Measurements from ENCODE around the gene CAMSAP2. TPM values are rescaled to one million over a fixed set of nuclear protein-coding genes. Genes with fewer than 3 reads are reported as not detected.
"Not testable (repeated sequence)": the region's sequence is repeated elsewhere in the genome, so short reads cannot be mapped to it uniquely, and the experiment has no call there.

CAMSAP2 gene
- total RNA-seq, 2 donors from 2014 or later: 22.1 to 22.2 TPM

- H3K4me3 Mint-ChIP-seq: no peak overlapping the region
- no peaks in the 10 kb centered on the region for H3K4me1 Mint-ChIP-seq
- no peak for DNase-seq
- H3K36me3 Mint-ChIP-seq (ENCODE audit: low read depth): peaks cover 31% of the 10 kb centered on the region
- no peaks in the 10 kb centered on the region for H3K4me1 ChIP-seq (ENCODE audit: control insufficient read depth, insufficient read depth, low read length)
- no peak overlapping the region for H3K4me3 ChIP-seq (ENCODE audit: low read length)
- H3K36me3 ChIP-seq (ENCODE audit: control insufficient read depth, insufficient read depth, low read length): peaks cover 42% of the 10 kb centered on the region
- H3K27me3 ChIP-seq (ENCODE audit: control insufficient read depth, insufficient read depth, low read length, poor library complexity, severe bottlenecking): no peaks in the 10 kb centered on the region
- H3K27ac Mint-ChIP-seq: no peak overlapping the region
- H3K9me3 Mint-ChIP-seq: no peaks in the 10 kb centered on the region
- no peaks in the 10 kb centered on the region for H3K9me3 ChIP-seq (ENCODE audit: control insufficient read depth, low read length)
- TF ChIP-seq CTCF (conservative IDR thresholded peaks at IDR 0.05): no peak
- no peak overlapping the region for H3K27ac ChIP-seq (ENCODE audit: low read depth, low read length)
- H3K9ac ChIP-seq (ENCODE audit: extremely low read depth, low read length, poor library complexity, severe bottlenecking): no peak overlapping the region
- 91 to 100% methylated on average over 3 to 4 of the region's 4 CpGs for WGBS, 2 experiments (ENCODE audit: insufficient coverage in 1 of 2, insufficient read length in 1 of 2)
- no peaks in the 10 kb centered on the region for H3K27me3 Mint-ChIP-seq (ENCODE audit: insufficient read depth)
Observed at GRCh38 chr1:200811704-200812103, 73.0 kb downstream of the CAMSAP2 start.

GRCh38 chr1:200816624-200817224 is 78.0 kb downstream of the CAMSAP2 start:
- 82% methylated on average over 7 of the region's 26 CpGs; no CpG with 5 or more reads in 1 of the 2 experiments for WGBS, 2 experiments (ENCODE audit: insufficient coverage in 1 of 2, insufficient read length in 1 of 2)
- H3K36me3 ChIP-seq (ENCODE audit: control insufficient read depth, insufficient read depth, low read length): peaks cover 23% of the 10 kb centered on the region
- H3K4me1 ChIP-seq (ENCODE audit: control insufficient read depth, insufficient read depth, low read length); H3K4me1 Mint-ChIP-seq; H3K27me3 ChIP-seq (ENCODE audit: control insufficient read depth, insufficient read depth, low read length, poor library complexity, severe bottlenecking); H3K27me3 Mint-ChIP-seq (ENCODE audit: insufficient read depth); H3K9me3 Mint-ChIP-seq; H3K4me3 ChIP-seq (ENCODE audit: low read length); H3K4me3 Mint-ChIP-seq; H3K9me3 ChIP-seq (ENCODE audit: control insufficient read depth, low read length); H3K27ac ChIP-seq (ENCODE audit: low read depth, low read length); H3K9ac ChIP-seq (ENCODE audit: extremely low read depth, low read length, poor library complexity, severe bottlenecking); DNase-seq; H3K27ac Mint-ChIP-seq: not testable (repeated sequence)
- peaks cover 11% of the 10 kb centered on the region for H3K36me3 Mint-ChIP-seq (ENCODE audit: low read depth)

- H3K9me3 Mint-ChIP-seq: no peaks in the 10 kb centered on the region
- peaks cover 10% of the 10 kb centered on the region for H3K36me3 Mint-ChIP-seq (ENCODE audit: low read depth)
- TF ChIP-seq CTCF (conservative IDR thresholded peaks at IDR 0.05): no peak
- no peaks in the 10 kb centered on the region for H3K27me3 Mint-ChIP-seq (ENCODE audit: insufficient read depth)
- Histone ChIP-seq H3K4me1 (ENCODE audit: control insufficient read depth, insufficient read depth, low read length) (no peaks in the 10 kb centered on the region), H3K9ac (ENCODE audit: extremely low read depth, low read length, poor library complexity, severe bottlenecking) (no peak overlapping the region), H3K9me3 (ENCODE audit: control insufficient read depth, low read length) (no peaks in the 10 kb centered on the region), H3K36me3 (ENCODE audit: control insufficient read depth, insufficient read depth, low read length) (peaks cover 23% of the 10 kb centered on the region), H3K27me3 (ENCODE audit: control insufficient read depth, insufficient read depth, low read length, poor library complexity, severe bottlenecking) (no peaks in the 10 kb centered on the region), H3K27ac (ENCODE audit: low read depth, low read length) (no peak overlapping the region), H3K4me3 (ENCODE audit: low read length) (no peak overlapping the region)
- no peak for DNase-seq
- no peak overlapping the region for H3K27ac Mint-ChIP-seq
- H3K4me1 Mint-ChIP-seq: no peaks in the 10 kb centered on the region
- H3K4me3 Mint-ChIP-seq: no peak overlapping the region
- WGBS, 2 experiments (ENCODE audit: insufficient coverage in 1 of 2, insufficient read length in 1 of 2): 100% methylated on average over 1 of the region's 1 CpG; no CpG with 5 or more reads in 1 of the 2 experiments
Observed at GRCh38 chr1:200818248-200818647, 79.6 kb downstream of the CAMSAP2 start.

GRCh38 chr1:200819726-200820125 is 81.0 kb downstream of the CAMSAP2 start:
- H3K27me3 Mint-ChIP-seq (ENCODE audit: insufficient read depth): no peaks in the 10 kb centered on the region
- no peak overlapping the region for H3K27ac Mint-ChIP-seq
- Histone ChIP-seq H3K9ac (ENCODE audit: extremely low read depth, low read length, poor library complexity, severe bottlenecking) (no peak overlapping the region), H3K27ac (ENCODE audit: low read depth, low read length) (no peak overlapping the region), H3K4me3 (ENCODE audit: low read length) (no peak overlapping the region), H3K4me1 (ENCODE audit: control insufficient read depth, insufficient read depth, low read length) (no peaks in the 10 kb centered on the region), H3K27me3 (ENCODE audit: control insufficient read depth, insufficient read depth, low read length, poor library complexity, severe bottlenecking) (no peaks in the 10 kb centered on the region), H3K9me3 (ENCODE audit: control insufficient read depth, low read length) (no peaks in the 10 kb centered on the region), H3K36me3 (ENCODE audit: control insufficient read depth, insufficient read depth, low read length) (peaks cover 24% of the 10 kb centered on the region)
- no peaks in the 10 kb centered on the region for H3K4me1 Mint-ChIP-seq
- TF ChIP-seq CTCF (conservative IDR thresholded peaks at IDR 0.05): no peak
- H3K4me3 Mint-ChIP-seq: no peak overlapping the region
- WGBS, 2 experiments (ENCODE audit: insufficient coverage in 1 of 2, insufficient read length in 1 of 2): 99 to 100% methylated on average over 1 to 2 of the region's 2 CpGs
- no peaks in the 10 kb centered on the region for H3K9me3 Mint-ChIP-seq
- no peak for DNase-seq
- peaks cover 11% of the 10 kb centered on the region for H3K36me3 Mint-ChIP-seq (ENCODE audit: low read depth)
